Sigmoid colon (tissue), 7 donors: ENCODE measurements around the gene CCDC69. TPM values are rescaled to one million over a fixed set of nuclear protein-coding genes. Genes with fewer than 3 reads are reported as not detected.
A peak's percentile ranks its signal among the peaks of the same experiment; 100 is the strongest.

Experiments
- DNase-seq: peaks from one replicate; pipeline ENCODE4 v3.0.0-alpha.2; 2019
- H3K27ac ChIP-seq, 4 donors: fragments of 200-600 bp; sonication (generic); one replicate each; pipeline ENCODE4 v1.5.1; 2016 to 2019; ENCODE audit warnings: mild to moderate bottlenecking in 1 of 4
- H3K27me3 ChIP-seq, 3 donors: fragments of 200-600 bp; sonication (generic); one replicate each; pipeline ENCODE4 v1.5.1; 2019; ENCODE audit warnings: mild to moderate bottlenecking in 1 of 3
- H3K36me3 ChIP-seq, 4 donors: fragments of 200-600 bp; sonication (generic); one replicate each; pipeline ENCODE4 v1.5.1; 2016 to 2019
- H3K4me1 ChIP-seq, 4 donors: fragments of 200-600 bp; sonication (generic); one replicate each; pipeline ENCODE4 v1.5.1; 2017 to 2019
- H3K4me3 ChIP-seq, 4 donors: fragments of 200-600 bp; sonication (generic); one replicate each; pipeline ENCODE4 v1.5.1; 2017 to 2019; ENCODE audit warnings: mild to moderate bottlenecking in 2 of 4, moderate library complexity in 1 of 4
- H3K9me3 ChIP-seq, 4 donors: fragments of 200-600 bp in 3 of 4; sonication (generic) in 3 of 4; one replicate each; pipeline versions ENCODE4 v1.5.1 to v1.6.1; 2013 to 2019
- CTCF ChIP-seq, 4 experiments: fragments of 450-650 bp in 3 of 4; fragments of 200-600 bp in 1 of 4; IDR thresholded peaks; one replicate each; pipeline ENCODE4 v1.5.1; 2016 to 2019; ENCODE audit warnings: antibody characterized with exemption in 4 of 4, mild to moderate bottlenecking in 3 of 4, moderate library complexity in 2 of 4
- EP300 ChIP-seq, 4 donors: sonication (generic); formaldehyde crosslinking; IDR thresholded peaks; one replicate each; pipeline ENCODE4 v1.6.1; 2017; ENCODE audit warnings: antibody characterized with exemption in 4 of 4
- POLR2A ChIP-seq, 2 donors: fragments of 450-650 bp; IDR thresholded peaks; one replicate each; pipeline ENCODE4 v1.6.1; 2016; ENCODE audit warnings: antibody characterized with exemption in 2 of 2, mild to moderate bottlenecking in 2 of 2, moderate library complexity in 2 of 2
- POLR2AphosphoS5 ChIP-seq, 4 donors: sonication (generic); formaldehyde crosslinking; IDR thresholded peaks; one replicate each; pipeline ENCODE4 v1.6.1; 2017; ENCODE audit warnings: antibody characterized with exemption in 4 of 4
- WGBS, 2 donors: extraction: QIAGEN DNeasy Blood & Tissue Kit; methylation state at CpG; one replicate each; pipeline ENCODE4 v1.1.7; 2013; 5-methylcytosine and 5-hydroxymethylcytosine counted together
- intact Hi-C: fragments of 100-400 bp; cut with DNase I; formaldehyde crosslinking; loops from one replicate; pipeline ENCODE4 v1.15.1; 2023
- polyA plus RNA-seq, 3 donors: library from polyadenylated mRNA; stranded (reverse); fragments of 200-250 nt; gene quantifications; one replicate each; pipeline ENCODE4 v1.2.3, GENCODE V29; 2013
- total RNA-seq, 4 donors: library from RNA; depleted of rRNA; stranded (reverse); fragments of >200 nt; gene quantifications; one replicate each; pipeline ENCODE4 v1.1.0, GENCODE V29; 2016
- donor health status: healthy with polysubstance abuse.
- donor health status: Bipolar disorder and iron deficiency.
- donor health status: healthy.

CCDC69 gene
- total RNA-seq (100 to 1,000 TPM; 199 to 342 (median 258) TPM), polyA plus RNA-seq (10 to 100 TPM in 2 of 3 donors, 1 to 10 TPM in 1; 6.0 to 48.7 (median 43.2) TPM)

GRCh38 chr5:151223447-151224264 lies at the start of gene CCDC69:
CCDC69 (minus strand) TSS chr5:151224092; CDS start chr5:151223970, 122 bp downstream.
- Histone ChIP-seq H3K36me3 (no peaks in the 10 kb centered on the region), H3K4me3 (peak within 1 kb of the TSS; percentile 78 to 95 (median 87)), H3K27ac (peak within 1 kb of the TSS; percentile 90 to 99 (median 94)), H3K9me3 (no peaks in the 10 kb centered on the region), H3K27me3 (no peaks in the 10 kb centered on the region), H3K4me1 (peaks cover 0 to 53% (median 48%) of the 10 kb centered on the region in 4 donors)
- peak; percentile 91 for DNase-seq
- peak in 2 of 4 experiments; percentile 18 to 26 for TF ChIP-seq CTCF (IDR thresholded peaks at IDR 0.05)
- peak in 1 of 4 donors; percentile 16 for TF ChIP-seq EP300 (IDR thresholded peaks at IDR 0.05)
- TF ChIP-seq POLR2A (IDR thresholded peaks at IDR 0.05), result peak; percentile 88
- TF ChIP-seq POLR2AphosphoS5 (IDR thresholded peaks at IDR 0.05), result peak; percentile 85 to 96 (median 92)
- 1% methylated on average over 58 of the region's 58 CpGs for WGBS, 2 donors
- intact Hi-C loops, result loop anchor here (1.0 to 5.0 kb wide), 2 partner anchors 11 to 66 kb away; partner anchors contain the start of gene ANXA6

GRCh38 chr5:151271336-151271735 lies 47.4 kb upstream of the CCDC69 start:
- Histone ChIP-seq H3K4me1 (no peaks in the 10 kb centered on the region), H3K36me3 (peaks cover 0 to 30% (median 11%) of the 10 kb centered on the region in 4 donors), H3K9me3 (no peaks in the 10 kb centered on the region), H3K27ac (no peak overlapping the region), H3K27me3 (no peaks in the 10 kb centered on the region), H3K4me3 (no peak overlapping the region)
- TF ChIP-seq CTCF (IDR thresholded peaks at IDR 0.05) (no peak), EP300 (IDR thresholded peaks at IDR 0.05) (no peak), POLR2AphosphoS5 (IDR thresholded peaks at IDR 0.05) (no peak), POLR2A (IDR thresholded peaks at IDR 0.05) (no peak)
- no peak for DNase-seq
- intact Hi-C loops, result no loop called here

GRCh38 chr5:151270599-151270998 lies 46.7 kb upstream of the CCDC69 start:
- intact Hi-C loops, result no loop called here
- no peak overlapping the region for H3K27ac ChIP-seq
- H3K9me3 ChIP-seq, result no peaks in the 10 kb centered on the region
- TF ChIP-seq EP300 (IDR thresholded peaks at IDR 0.05) (no peak), CTCF (IDR thresholded peaks at IDR 0.05) (no peak), POLR2A (IDR thresholded peaks at IDR 0.05) (no peak), POLR2AphosphoS5 (IDR thresholded peaks at IDR 0.05) (no peak)
- no peak overlapping the region for H3K4me3 ChIP-seq
- DNase-seq, result no peak
- H3K27me3 ChIP-seq, result no peaks in the 10 kb centered on the region
- peaks cover 0 to 31% (median 11%) of the 10 kb centered on the region in 4 donors for H3K36me3 ChIP-seq
- no peaks in the 10 kb centered on the region for H3K4me1 ChIP-seq
- WGBS, 2 donors, result 64 to 65% methylated on average over 1 of the region's 1 CpG

GRCh38 chr5:151267491-151268260 lies 43.8 kb upstream of the CCDC69 start:
- peaks cover 0 to 31% (median 11%) of the 10 kb centered on the region in 4 donors for H3K36me3 ChIP-seq
- H3K9me3 ChIP-seq, result no peaks in the 10 kb centered on the region
- no peak overlapping the region for H3K27ac ChIP-seq
- no peaks in the 10 kb centered on the region for H3K27me3 ChIP-seq
- WGBS, 2 donors, result 89 to 94% methylated on average over 11 of the region's 11 CpGs
- no peaks in the 10 kb centered on the region for H3K4me1 ChIP-seq
- intact Hi-C loops, result no loop called here
- DNase-seq, result no peak
- TF ChIP-seq POLR2A (IDR thresholded peaks at IDR 0.05) (no peak), CTCF (IDR thresholded peaks at IDR 0.05) (no peak), EP300 (IDR thresholded peaks at IDR 0.05) (no peak), POLR2AphosphoS5 (IDR thresholded peaks at IDR 0.05) (no peak)
- H3K4me3 ChIP-seq, result no peak overlapping the region
